Measurements from ENCODE around the gene CDR2. TPM values are rescaled to one million over a fixed set of nuclear protein-coding genes. Genes with fewer than 3 reads are reported as not detected.

CDR2 gene
- total and polyA plus RNA-seq, 9 of the 15 experiments (the other 6 are each of a cell fraction or from before 2014, with no cell fraction given), result 4.6 to 30.3 (median 19.9) TPM

DNA sequence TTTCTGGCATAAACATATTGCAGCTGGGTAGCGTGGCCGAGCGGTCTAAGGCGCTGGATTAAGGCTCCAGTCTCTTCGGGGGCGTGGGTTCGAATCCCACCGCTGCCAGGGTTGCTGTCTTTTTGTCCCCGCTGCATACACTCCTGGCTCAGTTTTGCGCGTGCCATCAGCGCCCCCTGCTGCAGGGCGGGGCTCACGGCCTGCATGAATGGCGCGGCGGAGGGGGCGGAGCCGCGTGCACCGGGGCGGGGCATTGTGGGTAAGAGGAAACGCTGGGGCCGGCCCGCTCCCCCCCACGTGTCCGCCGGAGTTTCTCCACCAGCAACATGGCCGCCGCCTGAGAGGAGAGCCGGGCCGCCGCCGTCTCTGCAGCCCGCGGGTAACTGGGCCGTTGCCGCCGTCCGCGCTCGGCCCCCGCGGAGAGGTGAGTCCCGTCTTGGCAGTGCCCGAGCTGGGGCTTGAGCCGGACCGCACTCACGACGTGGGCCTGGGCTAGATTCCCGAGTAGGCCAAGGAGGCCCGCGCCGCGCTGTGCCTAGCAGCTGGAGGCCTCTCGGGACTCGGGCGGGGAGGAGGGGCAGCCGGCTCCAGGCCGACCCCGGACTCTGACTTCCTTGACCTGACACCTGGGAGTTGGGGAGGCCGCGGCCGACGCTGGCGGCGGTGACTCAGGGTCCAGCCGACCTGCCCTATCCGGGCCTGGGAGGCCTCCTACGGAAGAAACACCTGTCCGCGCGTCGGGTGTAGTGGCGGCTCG lies 77.1 kb downstream of the CDR2 start, which contains the start of gene POLR3E (continued):
- 0 out of 2 replicates have a peak, but pooled peaks have one; percentile 25 for TF ChIP-seq RBM34 (IDR thresholded peaks at IDR 0.05; ENCODE audit: borderline replicate concordance, insufficient read depth, low read length)
- TF ChIP-seq ZNF143 (CRISPR knock-in tag; IDR thresholded peaks at IDR 0.05), result peak; percentile 80
- peak; percentile 61; the same call in 1 of the 2 replicates for TF ChIP-seq MYNN (IDR thresholded peaks at IDR 0.05)
- no peak; the same call in 1 of the 2 replicates for TF ChIP-seq MYNN (CRISPR knock-in tag; IDR thresholded peaks at IDR 0.05)
- TF ChIP-seq ZNF511 (CRISPR knock-in tag; IDR thresholded peaks at IDR 0.05), result peak; percentile 65
- TF ChIP-seq ARID4B (CRISPR knock-in tag; IDR thresholded peaks at IDR 0.05), result peak; percentile 97
- TF ChIP-seq GTF2A2 (tag; IDR thresholded peaks at IDR 0.05), result no peak
- no peak for TF ChIP-seq ZNF3 (CRISPR knock-in tag; IDR thresholded peaks at IDR 0.05)
- TF ChIP-seq, protein P1, sequence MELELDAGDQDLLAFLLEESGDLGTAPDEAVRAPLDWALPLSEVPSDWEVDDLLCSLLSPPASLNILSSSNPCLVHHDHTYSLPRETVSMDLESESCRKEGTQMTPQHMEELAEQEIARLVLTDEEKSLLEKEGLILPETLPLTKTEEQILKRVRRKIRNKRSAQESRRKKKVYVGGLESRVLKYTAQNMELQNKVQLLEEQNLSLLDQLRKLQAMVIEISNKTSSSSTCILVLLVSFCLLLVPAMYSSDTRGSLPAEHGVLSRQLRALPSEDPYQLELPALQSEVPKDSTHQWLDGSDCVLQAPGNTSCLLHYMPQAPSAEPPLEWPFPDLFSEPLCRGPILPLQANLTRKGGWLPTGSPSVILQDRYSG (tag; conservative IDR thresholded peaks at IDR 0.05; ENCODE audit: low read depth), result no peak
- TF ChIP-seq FOSL1 (tag; conservative IDR thresholded peaks at IDR 0.05), result peak; percentile 46
- TF ChIP-seq L3MBTL2 (IDR thresholded peaks at IDR 0.05), result peak; percentile 65
- no peak for TF ChIP-seq FOXM1 (IDR thresholded peaks at IDR 0.05; ENCODE audit: low read depth)
- no peak; the same call in 1 of the 2 replicates for TF ChIP-seq FOXM1 (CRISPR knock-in tag; IDR thresholded peaks at IDR 0.05; ENCODE audit: low read depth)
- peak; percentile 81 for TF ChIP-seq EGR1 (conservative IDR thresholded peaks at IDR 0.05)
- no peak for TF ChIP-seq KAT8 (IDR thresholded peaks at IDR 0.05; ENCODE audit: low read depth)
- no peak for TF ChIP-seq HNRNPH1 (optimal IDR thresholded peaks at IDR 0.05; ENCODE audit: low read depth, low read length)
- TF ChIP-seq HDAC6 (IDR thresholded peaks at IDR 0.05; ENCODE audit: low read depth, low read length), result peak; percentile 50; the same call in 1 of the 2 replicates
- TF ChIP-seq, protein P2, sequence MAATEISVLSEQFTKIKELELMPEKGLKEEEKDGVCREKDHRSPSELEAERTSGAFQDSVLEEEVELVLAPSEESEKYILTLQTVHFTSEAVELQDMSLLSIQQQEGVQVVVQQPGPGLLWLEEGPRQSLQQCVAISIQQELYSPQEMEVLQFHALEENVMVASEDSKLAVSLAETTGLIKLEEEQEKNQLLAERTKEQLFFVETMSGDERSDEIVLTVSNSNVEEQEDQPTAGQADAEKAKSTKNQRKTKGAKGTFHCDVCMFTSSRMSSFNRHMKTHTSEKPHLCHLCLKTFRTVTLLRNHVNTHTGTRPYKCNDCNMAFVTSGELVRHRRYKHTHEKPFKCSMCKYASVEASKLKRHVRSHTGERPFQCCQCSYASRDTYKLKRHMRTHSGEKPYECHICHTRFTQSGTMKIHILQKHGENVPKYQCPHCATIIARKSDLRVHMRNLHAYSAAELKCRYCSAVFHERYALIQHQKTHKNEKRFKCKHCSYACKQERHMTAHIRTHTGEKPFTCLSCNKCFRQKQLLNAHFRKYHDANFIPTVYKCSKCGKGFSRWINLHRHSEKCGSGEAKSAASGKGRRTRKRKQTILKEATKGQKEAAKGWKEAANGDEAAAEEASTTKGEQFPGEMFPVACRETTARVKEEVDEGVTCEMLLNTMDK (IDR thresholded peaks at IDR 0.05; ENCODE audit: borderline replicate concordance, insufficient read depth, low read depth, low read length, poor library complexity, severe bottlenecking), result peak; percentile 85
